ENCODE results near the gene DNAJB14. TPM values are rescaled to one million over a fixed set of nuclear protein-coding genes. Genes with fewer than 3 reads are reported as not detected.

DNAJB14 gene
- polyA plus RNA-seq, 1 donor, result 16.8 TPM

DNA sequence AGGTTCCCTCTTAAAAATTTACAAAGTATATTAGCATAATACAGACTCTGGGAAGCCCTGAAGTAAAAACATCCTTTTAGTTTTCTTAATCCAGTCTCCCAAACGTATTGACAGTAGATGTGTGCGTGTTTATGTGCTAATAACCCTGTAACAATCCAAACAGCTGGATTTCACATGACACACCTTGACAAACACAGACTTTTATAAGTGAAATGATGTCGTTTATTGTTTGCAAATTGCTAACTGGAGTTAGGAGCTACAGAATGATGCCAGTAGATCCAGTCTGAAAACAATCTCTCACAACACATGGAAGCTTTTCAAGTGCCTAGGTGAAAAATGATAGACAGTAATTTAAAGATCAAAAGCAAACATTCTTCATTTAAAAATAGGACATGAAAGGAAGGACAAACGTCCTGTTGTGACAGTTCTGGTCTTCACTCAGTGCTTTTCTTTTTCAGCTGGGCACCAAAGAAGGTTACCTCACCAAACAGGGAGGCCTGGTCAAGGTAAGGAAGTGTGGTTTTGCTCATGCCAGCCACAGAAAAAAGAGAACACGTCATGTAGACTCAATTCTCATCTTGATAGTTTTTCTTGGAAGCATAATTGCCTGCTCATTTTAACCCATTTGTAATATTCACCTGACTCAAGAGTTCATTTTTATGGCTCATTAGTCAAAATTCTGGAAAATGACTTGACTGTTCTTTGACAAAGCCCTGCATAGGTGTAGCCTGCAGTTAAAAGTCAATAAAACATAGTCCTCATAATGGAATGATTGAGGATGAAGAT lies 85.1 kb downstream of the DNAJB14 start:
- no peak for DNase-seq

DNA sequence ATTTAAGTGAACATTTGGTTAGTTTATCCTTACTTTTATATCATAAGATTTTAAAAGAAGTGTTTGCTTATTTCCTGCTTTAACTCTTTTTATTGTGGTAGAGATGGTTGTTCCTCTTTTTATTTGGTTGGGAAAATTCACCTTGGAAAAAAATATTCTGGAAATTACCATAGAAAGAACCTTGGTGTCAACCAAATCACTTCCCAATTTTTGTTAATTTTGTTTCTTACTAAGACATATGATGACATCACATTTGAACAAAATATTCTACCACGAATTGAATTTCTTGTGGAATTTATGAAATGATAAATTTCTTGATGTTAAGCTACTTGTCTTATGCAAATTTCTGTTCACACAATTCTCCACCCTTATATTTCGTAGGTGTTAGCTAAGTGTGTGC lies 85.9 kb downstream of the DNAJB14 start:
- DNase-seq, result no peak

DNA sequence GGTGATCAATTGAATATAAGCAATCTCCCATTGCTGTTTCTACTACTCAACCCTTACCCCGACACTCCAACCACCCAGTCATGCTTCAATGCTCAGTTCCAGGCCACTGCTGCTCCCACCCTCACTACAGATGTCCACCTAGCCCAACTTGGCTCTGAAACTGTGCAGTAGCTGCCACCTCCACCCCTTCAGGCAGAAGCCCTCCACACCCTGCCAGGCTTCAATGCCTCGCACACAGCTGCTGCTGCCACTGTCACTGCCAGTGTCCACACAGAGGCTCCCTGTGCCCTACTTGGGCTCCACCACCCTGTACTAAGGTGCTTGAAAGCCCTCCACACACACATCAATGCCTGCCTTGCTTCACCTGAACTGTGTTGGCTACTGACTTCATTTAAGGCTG lies 86.8 kb downstream of the DNAJB14 start:
- no peak for DNase-seq

DNA sequence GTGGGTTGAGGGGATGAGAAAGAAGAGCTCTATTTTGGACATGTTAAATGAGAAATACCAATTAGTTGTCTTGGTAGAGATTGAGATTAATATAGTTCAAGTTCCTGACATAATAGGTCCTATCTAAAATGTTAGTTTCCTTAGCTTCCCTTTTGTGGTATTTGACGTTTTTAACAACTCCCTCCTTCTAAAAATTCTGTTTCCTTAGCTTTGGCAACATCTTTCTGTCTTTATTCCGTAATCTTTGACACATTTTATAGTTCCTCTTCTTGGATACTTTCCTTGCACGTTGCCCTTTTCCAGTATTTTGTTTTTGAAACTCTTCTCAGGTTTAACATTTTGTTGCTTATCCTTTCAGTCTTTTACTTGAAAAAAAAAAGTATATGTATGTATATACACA lies 89.1 kb downstream of the DNAJB14 start:
- no peak for DNase-seq

DNA sequence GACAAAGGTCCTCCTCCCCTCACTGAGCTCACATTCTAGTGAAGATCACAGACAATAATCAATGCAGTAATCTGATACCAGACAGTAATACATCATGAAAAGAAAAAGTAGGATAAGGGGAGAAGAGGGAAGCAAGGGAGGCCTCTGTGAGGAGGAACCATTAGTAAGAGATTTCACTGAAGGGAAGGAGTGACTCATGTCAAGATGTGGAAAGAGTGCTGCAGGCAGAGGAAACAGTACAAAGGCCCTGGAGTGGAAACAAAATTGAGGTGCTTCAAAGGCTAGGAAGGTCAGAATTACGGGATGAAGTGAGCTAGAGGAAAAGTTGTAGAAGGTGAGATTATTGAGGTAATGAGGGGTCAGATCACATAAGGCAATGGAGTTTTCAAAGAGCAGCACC lies 90.3 kb downstream of the DNAJB14 start:
- DNase-seq, result peak; percentile 13

DNA sequence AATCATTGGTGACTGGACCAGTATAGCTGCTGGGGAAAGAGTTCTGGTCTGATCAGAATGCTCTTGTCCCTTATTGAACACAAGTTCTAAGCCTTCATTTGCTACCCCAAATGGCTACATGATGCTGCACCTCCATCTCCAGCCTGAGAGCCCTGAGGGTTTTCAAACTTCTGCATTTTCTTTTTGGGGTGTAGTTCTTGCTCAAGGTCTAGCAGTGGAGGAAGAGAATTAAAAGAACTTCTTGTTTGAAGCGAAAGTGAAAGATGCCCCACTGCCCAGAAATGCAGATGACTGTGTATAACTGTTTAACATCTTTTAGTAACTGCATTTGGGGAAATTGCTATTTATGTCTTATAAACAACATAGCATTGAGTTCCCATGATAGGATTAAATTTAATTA lies 90.7 kb downstream of the DNAJB14 start:
- DNase-seq, result no peak

DNA sequence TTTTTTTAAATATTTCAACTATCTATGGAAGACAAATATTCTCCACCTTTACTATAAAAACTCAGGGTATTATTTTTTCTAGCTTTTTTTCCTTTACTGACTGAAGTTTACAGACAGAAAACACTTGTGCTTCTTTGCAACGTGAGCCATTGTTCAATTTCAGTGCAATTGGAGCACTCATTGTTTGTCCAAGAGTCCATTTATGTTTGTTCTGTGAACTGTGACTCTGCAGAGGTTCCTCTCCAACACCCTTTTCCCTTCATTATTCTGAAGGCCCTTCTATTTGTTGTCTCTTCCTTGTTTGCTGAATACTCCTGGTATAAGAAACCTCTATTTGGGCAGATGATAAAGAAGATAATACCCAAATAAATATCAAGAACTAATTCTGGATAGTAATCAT lies 92.4 kb downstream of the DNAJB14 start:
- DNase-seq, result no peak

DNA sequence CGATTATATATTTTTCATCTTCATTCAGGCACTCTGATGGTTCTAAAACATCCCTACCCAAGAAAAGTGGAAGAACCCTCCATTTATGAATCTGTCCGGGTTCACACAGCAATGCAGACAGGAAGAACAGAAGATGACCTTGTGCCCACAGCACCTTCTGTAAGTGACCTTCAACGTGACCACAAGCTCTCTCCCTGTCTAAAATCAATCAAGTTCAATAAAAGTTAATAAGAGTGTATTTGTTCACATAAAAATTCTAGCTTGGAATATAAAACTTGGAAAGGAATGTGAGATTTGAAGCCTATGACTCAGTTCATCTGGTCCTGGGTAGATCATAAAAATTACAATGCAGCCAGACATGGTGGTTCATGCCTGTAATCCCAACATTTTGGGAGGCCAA lies 93.2 kb downstream of the DNAJB14 start:
- no peak for DNase-seq

DNA sequence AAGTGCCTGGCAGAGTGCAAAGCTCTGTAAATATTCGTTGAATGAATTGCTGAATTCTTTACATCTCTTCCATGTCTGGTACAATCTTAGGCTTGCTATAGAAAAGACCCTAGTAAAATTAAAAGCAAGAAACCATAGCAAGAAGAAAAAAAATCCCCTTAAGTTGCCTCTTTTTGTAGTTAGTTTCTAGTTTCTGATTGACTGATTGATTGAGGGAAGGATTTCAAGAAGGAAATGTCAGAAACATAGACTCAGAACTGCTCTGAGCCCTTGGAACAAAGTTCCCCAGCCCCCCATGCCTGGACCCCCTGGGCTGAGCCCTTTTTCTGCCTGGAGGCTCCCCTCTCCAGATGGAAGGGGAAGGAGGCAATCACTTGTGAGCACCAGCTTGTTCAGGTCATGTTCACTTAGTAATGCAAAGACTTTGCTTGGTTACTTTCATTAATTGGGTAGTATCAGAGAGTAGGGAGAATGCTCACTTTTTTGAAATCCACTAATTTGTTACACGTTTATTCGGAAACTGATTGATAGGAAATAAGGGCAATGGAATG lies 94.1 kb downstream of the DNAJB14 start:
- DNase-seq, result no peak

DNA sequence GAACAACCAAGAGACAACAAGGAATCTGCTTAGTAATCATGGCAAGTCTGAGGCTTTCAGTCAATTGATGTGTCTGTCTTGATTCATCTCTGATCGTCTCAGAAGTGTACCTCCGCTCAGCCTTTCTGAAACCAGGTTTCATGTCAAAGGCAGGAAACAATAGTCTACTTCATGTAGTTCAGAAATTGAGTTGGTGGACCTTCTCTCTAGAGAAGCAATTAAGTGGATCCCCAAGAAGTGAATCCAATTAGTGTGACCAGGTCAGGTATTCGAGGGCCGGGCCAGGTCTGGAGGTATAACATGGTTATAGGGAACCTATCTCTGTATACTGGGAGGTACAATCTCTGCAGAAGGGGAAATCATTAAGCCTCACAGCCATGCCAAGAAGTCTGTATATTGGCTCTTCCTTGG lies 97.8 kb downstream of the DNAJB14 start:
- no peak for DNase-seq

DNA sequence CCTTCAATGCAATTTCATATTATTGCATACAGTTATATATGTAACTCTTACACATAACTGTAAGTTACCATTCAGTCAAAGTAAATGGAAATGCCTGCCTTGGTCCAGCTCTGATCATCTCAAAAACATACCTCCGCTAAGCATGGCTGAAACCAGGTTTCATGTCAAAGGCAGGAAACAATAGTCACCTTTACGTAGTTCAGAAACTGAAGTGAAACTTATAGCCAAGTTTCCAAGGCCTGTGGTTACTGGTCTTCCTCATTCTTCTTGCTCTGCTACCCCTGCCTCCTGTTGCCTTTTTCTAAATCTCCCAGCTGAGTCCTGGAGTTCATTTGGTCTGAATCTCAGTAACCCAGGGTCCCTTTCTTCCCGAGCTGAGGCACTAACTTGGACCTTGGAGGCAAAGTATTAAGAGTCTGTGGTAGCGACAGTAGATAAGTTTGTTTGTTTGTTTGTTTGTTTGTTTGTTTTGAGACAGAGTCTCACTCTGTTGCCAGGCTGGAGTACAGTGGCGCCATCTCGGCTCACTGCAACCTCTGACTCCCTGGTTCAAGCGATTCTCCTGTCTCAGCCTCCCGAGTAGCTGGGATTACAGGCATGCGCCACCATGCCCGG lies 98.9 kb downstream of the DNAJB14 start:
- DNase-seq, result no peak

DNA sequence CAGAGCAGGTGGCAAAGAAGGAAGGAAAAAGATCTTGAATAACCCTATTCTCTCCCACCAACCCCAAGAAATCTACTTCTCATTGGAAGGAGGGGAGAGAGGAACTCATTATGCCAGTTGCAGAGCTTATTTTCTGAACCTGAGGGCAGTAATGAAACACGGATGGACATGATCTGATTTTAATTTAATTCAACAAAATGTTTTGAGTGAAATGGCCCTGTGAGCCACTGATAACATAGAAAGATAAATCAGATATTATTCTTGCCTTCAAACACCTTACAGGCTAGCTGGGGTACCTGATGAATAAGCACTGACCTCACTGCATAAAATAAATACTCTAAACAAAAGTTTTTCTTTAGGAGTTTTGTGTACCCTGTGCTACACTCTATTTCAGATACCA lies 99.5 kb downstream of the DNAJB14 start:
- no peak for DNase-seq

Other genes with a start within 250 kb of the DNAJB14 start
- gene DAPP1, start 129.8 kb downstream of the DNAJB14 start, polyA plus RNA-seq (ENCODE audit: insufficient read length), result 2.1 TPM
- gene LAMTOR3, start 52.2 kb downstream of the DNAJB14 start, polyA plus RNA-seq (ENCODE audit: insufficient read length), result 27.9 TPM
- 153 TPM for gene H2AZ1, start 3.7 kb upstream of the DNAJB14 start, polyA plus RNA-seq (ENCODE audit: insufficient read length)
- 18.3 TPM for gene DDIT4L, start 243.8 kb upstream of the DNAJB14 start, polyA plus RNA-seq (ENCODE audit: insufficient read length)